HL-60 (cell line): ENCODE measurements around the gene PPP2R5C.

Source experiments
- DNase-seq, 2 experiments: peaks; one replicate each; pipeline ENCODE4 v3.0.0-alpha.2; 2010 to 2020; ENCODE audit warnings: low read depth in 1 of 2, low spot score in 1 of 2
- H3K27ac ChIP-seq: fragments of 250-450 bp; sonication (Bioruptor Pico); replicated peaks from 2 replicates; pipeline ENCODE4 v1.5.1; 2020; ENCODE audit warnings: mild to moderate bottlenecking, moderate library complexity
- H3K27me3 ChIP-seq: fragments of 250-450 bp; sonication (Bioruptor Pico); 2 replicates; pipeline ENCODE4 v1.5.1; 2021; ENCODE audit warnings: mild to moderate bottlenecking, moderate library complexity; ENCODE audit not compliant: insufficient read depth, poor library complexity, severe bottlenecking
- H3K4me3 ChIP-seq: replicated peaks from 2 replicates; pipeline ENCODE4 v1.5.1; 2011; ENCODE audit warnings: mild to moderate bottlenecking, control low read depth, low read length; ENCODE audit not compliant: insufficient read depth
- CTCF ChIP-seq: IDR thresholded peaks from one replicate; pipeline ENCODE4 v1.5.1; 2011; ENCODE audit warnings: low read length, control low read depth, inconsistent platforms; ENCODE audit not compliant: insufficient read depth
- GABPA ChIP-seq: IDR thresholded peaks from 2 replicates; pipeline ENCODE4 v1.6.1; 2012; ENCODE audit warnings: low read depth
- POLR2AphosphoS5 ChIP-seq: IDR thresholded peaks from 2 replicates; pipeline ENCODE4 v1.6.1; 2012; ENCODE audit warnings: low read depth
- REST ChIP-seq: IDR thresholded peaks from 2 replicates; pipeline ENCODE4 v1.6.1; 2012; ENCODE audit warnings: low read depth; ENCODE audit not compliant: insufficient replicate concordance
- SPI1 ChIP-seq: IDR thresholded peaks from 2 replicates; pipeline ENCODE4 v1.6.1; 2012; ENCODE audit warnings: low read depth, mild to moderate bottlenecking, borderline replicate concordance

Gene PPP2R5C

GRCh38 chr14:101939646-101940170 lies 178.2 kb downstream of the PPP2R5C start:
- no peak overlapping the region for H3K27ac ChIP-seq
- TF ChIP-seq POLR2AphosphoS5 = no peak
- no peak for TF ChIP-seq SPI1
- no peak for TF ChIP-seq CTCF
- no peak for TF ChIP-seq REST
- TF ChIP-seq GABPA = no peak
- H3K4me3 ChIP-seq = no peak overlapping the region
- DNase-seq = no peak
- H3K27me3 ChIP-seq = no peaks in the 10 kb centered on the region

- no peak for DNase-seq
- H3K27me3 ChIP-seq = no peaks in the 10 kb centered on the region
These were observed 182.9 kb downstream of the PPP2R5C start for GRCh38 chr14:101944451-101944850.

More at GRCh38 chr14:101944451-101944850, 182.9 kb downstream of the PPP2R5C start:
- TF ChIP-seq GABPA = no peak
- no peak for TF ChIP-seq POLR2AphosphoS5
- TF ChIP-seq CTCF = no peak
- TF ChIP-seq REST = no peak
- no peak for TF ChIP-seq SPI1
- Histone ChIP-seq H3K4me3 (no peak overlapping the region), H3K27ac (no peak overlapping the region)
